Suprapubic skin (tissue), 4 donors: ENCODE results near the gene GRID1. TPM values are rescaled to one million over a fixed set of nuclear protein-coding genes. Genes with fewer than 3 reads are reported as not detected.

Experiments
- DNase-seq, 2 donors: peaks; one replicate each; pipeline ENCODE4 v3.0.0-alpha.2; 2019; ENCODE audit warnings: low spot score in 2 of 2
- H3K27ac ChIP-seq: fragments of 200-600 bp; sonication (generic); one replicate; pipeline ENCODE4 v1.5.1; 2019
- H3K27me3 ChIP-seq: fragments of 200-600 bp; sonication (generic); one replicate; pipeline ENCODE4 v1.5.1; 2019
- H3K36me3 ChIP-seq: fragments of 200-600 bp; sonication (generic); one replicate; pipeline ENCODE4 v1.5.1; 2019
- H3K4me1 ChIP-seq: fragments of 200-600 bp; sonication (generic); one replicate; pipeline ENCODE4 v1.5.1; 2019
- H3K4me3 ChIP-seq: fragments of 200-600 bp; sonication (generic); one replicate; pipeline ENCODE4 v1.5.1; 2019; ENCODE audit warnings: mild to moderate bottlenecking
- H3K9me3 ChIP-seq: fragments of 200-600 bp; sonication (generic); one replicate; pipeline ENCODE4 v1.5.1; 2019
- CTCF ChIP-seq, 2 donors: fragments of 200-600 bp in 1 of 2; fragments of 450-650 bp in 1 of 2; sonication (generic) in 1 of 2; IDR thresholded peaks; one replicate each; pipeline ENCODE4 v1.5.1; 2016 to 2019; ENCODE audit warnings: antibody characterized with exemption in 2 of 2, mild to moderate bottlenecking in 1 of 2, moderate library complexity in 1 of 2
- EP300 ChIP-seq: sonication (generic); formaldehyde crosslinking; IDR thresholded peaks from one replicate; pipeline ENCODE4 v1.6.1; 2017; ENCODE audit warnings: antibody characterized with exemption
- POLR2A ChIP-seq, 2 donors: fragments of 450-650 bp; IDR thresholded peaks; one replicate each; pipeline ENCODE4 v1.6.1; 2017; ENCODE audit warnings: antibody characterized with exemption in 2 of 2, mild to moderate bottlenecking in 2 of 2, moderate library complexity in 2 of 2
- POLR2AphosphoS5 ChIP-seq, 3 donors: sonication (generic); formaldehyde crosslinking; IDR thresholded peaks; one replicate each; pipeline ENCODE4 v1.6.1; 2017; ENCODE audit warnings: antibody characterized with exemption in 3 of 3
- WGBS: methylation state at CpG from one replicate; pipeline ENCODE4 v1.1.5; 2018; 5-methylcytosine and 5-hydroxymethylcytosine counted together
- total RNA-seq, 4 donors: library from RNA; depleted of rRNA; stranded (reverse); fragments of >200 nt; gene quantifications; one replicate each; pipeline ENCODE4 v1.1.0, GENCODE V29; 2016

GRID1 gene
- total RNA-seq, 4 donors from 2014 or later = 1.8 to 3.1 (median 2.4) TPM

- no peak overlapping the region for H3K4me3 ChIP-seq
- no peaks in the 10 kb centered on the region for H3K4me1 ChIP-seq
- DNase-seq = peak; percentile 26 to 55
- H3K9me3 ChIP-seq = no peaks in the 10 kb centered on the region
- no peaks in the 10 kb centered on the region for H3K27me3 ChIP-seq
- WGBS = 74% methylated on average over 6 of the region's 6 CpGs
- no peak for TF ChIP-seq POLR2AphosphoS5 (IDR thresholded peaks at IDR 0.05)
- TF ChIP-seq POLR2A (IDR thresholded peaks at IDR 0.05) = no peak
- no peak for TF ChIP-seq EP300
- no peak for TF ChIP-seq CTCF (IDR thresholded peaks at IDR 0.05)
- no peaks in the 10 kb centered on the region for H3K36me3 ChIP-seq
- no peak overlapping the region for H3K27ac ChIP-seq
Observed at GRCh38 chr10:86188796-86189558, 177.6 kb downstream of the GRID1 start.

- WGBS = 40% methylated on average over 3 of the region's 3 CpGs
- Histone ChIP-seq H3K4me1 (no peaks in the 10 kb centered on the region), H3K27me3 (no peaks in the 10 kb centered on the region), H3K27ac (no peak overlapping the region), H3K36me3 (no peaks in the 10 kb centered on the region), H3K4me3 (no peak overlapping the region), H3K9me3 (no peaks in the 10 kb centered on the region)
- no peak for TF ChIP-seq POLR2AphosphoS5 (IDR thresholded peaks at IDR 0.05)
- no peak for TF ChIP-seq EP300
- no peak for TF ChIP-seq POLR2A (IDR thresholded peaks at IDR 0.05)
- no peak for TF ChIP-seq CTCF (IDR thresholded peaks at IDR 0.05)
- peak; percentile 22 to 74 for DNase-seq
Observed at GRCh38 chr10:86188326-86188725, 178.3 kb downstream of the GRID1 start.

- Histone ChIP-seq H3K4me3 (no peak overlapping the region), H3K4me1 (no peaks in the 10 kb centered on the region), H3K9me3 (no peaks in the 10 kb centered on the region), H3K27ac (no peak overlapping the region), H3K27me3 (no peaks in the 10 kb centered on the region), H3K36me3 (no peaks in the 10 kb centered on the region)
- WGBS = 87% methylated on average over 8 of the region's 8 CpGs
- TF ChIP-seq CTCF (IDR thresholded peaks at IDR 0.05) = no peak
- TF ChIP-seq EP300 = no peak
- TF ChIP-seq POLR2AphosphoS5 (IDR thresholded peaks at IDR 0.05) = no peak
- TF ChIP-seq POLR2A (IDR thresholded peaks at IDR 0.05) = no peak
- peak; percentile 21 to 32 for DNase-seq
Observed at GRCh38 chr10:86187499-86188239, 178.9 kb downstream of the GRID1 start.

- 95% methylated on average over 1 of the region's 1 CpG for WGBS
- Histone ChIP-seq H3K36me3 (no peaks in the 10 kb centered on the region), H3K27me3 (no peaks in the 10 kb centered on the region), H3K4me1 (no peaks in the 10 kb centered on the region), H3K27ac (no peak overlapping the region), H3K4me3 (no peak overlapping the region), H3K9me3 (no peaks in the 10 kb centered on the region)
- no peak for DNase-seq
- TF ChIP-seq POLR2AphosphoS5 (IDR thresholded peaks at IDR 0.05) (no peak), POLR2A (IDR thresholded peaks at IDR 0.05) (no peak), CTCF (IDR thresholded peaks at IDR 0.05) (no peak), EP300 (no peak)
Observed at GRCh38 chr10:86186633-86187032, 180.0 kb downstream of the GRID1 start.

GRCh38 chr10:86182595-86182994 is 184.0 kb downstream of the GRID1 start:
- TF ChIP-seq POLR2AphosphoS5 (IDR thresholded peaks at IDR 0.05) = no peak
- no peak for TF ChIP-seq EP300
- TF ChIP-seq CTCF (IDR thresholded peaks at IDR 0.05) = no peak
- TF ChIP-seq POLR2A (IDR thresholded peaks at IDR 0.05) = no peak
- no peaks in the 10 kb centered on the region for H3K36me3 ChIP-seq
- H3K9me3 ChIP-seq = no peaks in the 10 kb centered on the region
- DNase-seq = peak in 1 of 2 donors; percentile 20
- 71% methylated on average over 7 of the region's 7 CpGs for WGBS
- H3K27ac ChIP-seq = no peak overlapping the region
- no peaks in the 10 kb centered on the region for H3K27me3 ChIP-seq
- H3K4me3 ChIP-seq = no peak overlapping the region
- no peaks in the 10 kb centered on the region for H3K4me1 ChIP-seq
